ENCODE results near the gene SFXN3.

GRCh38 chr10:101089520-101090299, 58.7 kb downstream of the SFXN3 start:
- no peak for TF ChIP-seq EZH2 (IDR thresholded peaks at IDR 0.05; ENCODE audit: low read depth, unreplicated experiment)
- TF ChIP-seq ETS1 (IDR thresholded peaks at IDR 0.05) = no peak
- no peak for TF ChIP-seq CTCF (conservative IDR thresholded peaks at IDR 0.05; ENCODE audit: low read depth in 2 of 2)
- TF ChIP-seq, protein P1, sequence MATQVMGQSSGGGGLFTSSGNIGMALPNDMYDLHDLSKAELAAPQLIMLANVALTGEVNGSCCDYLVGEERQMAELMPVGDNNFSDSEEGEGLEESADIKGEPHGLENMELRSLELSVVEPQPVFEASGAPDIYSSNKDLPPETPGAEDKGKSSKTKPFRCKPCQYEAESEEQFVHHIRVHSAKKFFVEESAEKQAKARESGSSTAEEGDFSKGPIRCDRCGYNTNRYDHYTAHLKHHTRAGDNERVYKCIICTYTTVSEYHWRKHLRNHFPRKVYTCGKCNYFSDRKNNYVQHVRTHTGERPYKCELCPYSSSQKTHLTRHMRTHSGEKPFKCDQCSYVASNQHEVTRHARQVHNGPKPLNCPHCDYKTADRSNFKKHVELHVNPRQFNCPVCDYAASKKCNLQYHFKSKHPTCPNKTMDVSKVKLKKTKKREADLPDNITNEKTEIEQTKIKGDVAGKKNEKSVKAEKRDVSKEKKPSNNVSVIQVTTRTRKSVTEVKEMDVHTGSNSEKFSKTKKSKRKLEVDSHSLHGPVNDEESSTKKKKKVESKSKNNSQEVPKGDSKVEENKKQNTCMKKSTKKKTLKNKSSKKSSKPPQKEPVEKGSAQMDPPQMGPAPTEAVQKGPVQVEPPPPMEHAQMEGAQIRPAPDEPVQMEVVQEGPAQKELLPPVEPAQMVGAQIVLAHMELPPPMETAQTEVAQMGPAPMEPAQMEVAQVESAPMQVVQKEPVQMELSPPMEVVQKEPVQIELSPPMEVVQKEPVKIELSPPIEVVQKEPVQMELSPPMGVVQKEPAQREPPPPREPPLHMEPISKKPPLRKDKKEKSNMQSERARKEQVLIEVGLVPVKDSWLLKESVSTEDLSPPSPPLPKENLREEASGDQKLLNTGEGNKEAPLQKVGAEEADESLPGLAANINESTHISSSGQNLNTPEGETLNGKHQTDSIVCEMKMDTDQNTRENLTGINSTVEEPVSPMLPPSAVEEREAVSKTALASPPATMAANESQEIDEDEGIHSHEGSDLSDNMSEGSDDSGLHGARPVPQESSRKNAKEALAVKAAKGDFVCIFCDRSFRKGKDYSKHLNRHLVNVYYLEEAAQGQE (IDR thresholded peaks at IDR 0.05; ENCODE audit: unreplicated experiment) = no peak
- TF ChIP-seq ZNF331 (CRISPR knock-in tag; IDR thresholded peaks at IDR 0.05; ENCODE audit: low read depth) = no peak
- TF ChIP-seq POLR2AphosphoS5 (IDR thresholded peaks at IDR 0.05; ENCODE audit: low read depth) = no peak
- no peak for TF ChIP-seq CREB1 (CRISPR knock-in tag; IDR thresholded peaks at IDR 0.05; ENCODE audit: low read depth)
- no peak for TF ChIP-seq STAT1 (IDR thresholded peaks at IDR 0.05; ENCODE audit: unreplicated experiment)
- no peak for TF ChIP-seq EZH2phosphoT487 (IDR thresholded peaks at IDR 0.05; ENCODE audit: unreplicated experiment)
- TF ChIP-seq JUNB (IDR thresholded peaks at IDR 0.05; ENCODE audit: unreplicated experiment) = no peak
